HG03439 (cell line): ENCODE measurements around the gene GRK5.
"Not testable (repeated sequence)": the region's sequence is repeated elsewhere in the genome, so short reads cannot be mapped to it uniquely, and the experiment has no call there.

Experiments
- ATAC-seq: cut with Tn5 transposase; IDR thresholded peaks from one replicate; pipeline ENCODE4 v1.9.1; 2021; ENCODE audit warnings: mild to moderate bottlenecking, moderate library complexity; ENCODE audit not compliant: unreplicated experiment

Gene GRK5

DNA sequence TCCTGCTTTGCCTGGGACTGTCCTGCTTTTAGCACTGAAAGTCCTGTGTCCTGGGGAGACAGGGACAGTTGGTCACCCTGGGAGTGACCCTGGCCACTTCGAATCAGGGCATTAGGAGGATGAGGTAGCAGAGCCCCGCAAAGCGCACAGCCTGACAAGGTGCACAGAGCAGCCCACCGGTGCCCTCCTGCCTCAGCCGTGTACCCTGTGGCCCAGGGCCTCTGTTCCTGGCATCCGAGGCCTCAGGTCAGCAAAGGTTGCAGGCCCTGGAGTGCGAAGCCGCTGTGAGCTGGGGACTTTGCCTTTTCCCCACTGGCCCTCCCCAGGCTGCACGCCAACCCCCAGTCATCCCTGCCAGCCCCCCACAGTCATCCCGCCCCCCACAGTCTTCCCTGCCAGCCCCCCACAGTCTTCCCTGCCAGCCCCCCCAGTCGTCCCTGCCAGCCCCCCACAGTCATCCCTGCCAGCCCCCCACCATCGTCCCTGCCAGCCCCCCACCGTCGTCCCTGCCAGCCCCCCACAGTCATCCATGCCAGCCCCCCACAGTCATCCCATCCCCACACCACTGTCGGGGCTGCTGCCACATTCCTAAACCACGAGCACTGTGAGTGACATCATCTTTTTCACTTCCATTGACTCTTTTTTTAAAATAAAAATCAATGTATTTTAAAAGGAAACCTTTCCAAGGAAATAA is 243.4 kb downstream of the GRK5 start:
- no peak for ATAC-seq

DNA sequence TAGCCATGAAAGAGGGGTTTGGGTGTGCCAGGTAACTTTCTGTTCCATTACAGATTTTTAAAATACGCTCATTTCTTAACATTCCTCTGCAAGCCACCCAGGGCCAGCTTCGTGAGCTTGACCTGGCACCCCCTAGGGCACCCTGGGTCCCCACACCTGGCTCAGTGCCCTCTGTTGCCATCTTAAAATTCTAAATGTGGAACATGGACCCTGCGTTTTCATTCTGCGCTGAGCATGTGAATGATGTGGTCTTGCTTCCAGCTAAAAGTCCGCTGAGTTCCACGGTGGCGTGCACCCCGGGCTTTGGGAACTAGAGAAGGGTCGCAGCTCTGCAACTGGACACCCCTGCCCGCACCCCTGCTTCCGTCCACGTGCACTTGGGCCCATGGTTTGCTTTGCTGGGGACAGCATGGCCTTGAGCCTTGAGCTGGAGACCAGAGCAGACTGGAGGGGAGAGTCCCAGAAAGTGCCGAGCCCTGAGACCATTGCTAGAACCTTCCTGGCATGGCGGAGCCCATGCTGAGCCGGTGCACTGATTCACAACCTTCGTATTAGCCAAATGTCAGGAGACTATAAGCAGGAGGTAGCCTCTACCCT is 244.0 kb downstream of the GRK5 start:
- ATAC-seq: no peak

DNA sequence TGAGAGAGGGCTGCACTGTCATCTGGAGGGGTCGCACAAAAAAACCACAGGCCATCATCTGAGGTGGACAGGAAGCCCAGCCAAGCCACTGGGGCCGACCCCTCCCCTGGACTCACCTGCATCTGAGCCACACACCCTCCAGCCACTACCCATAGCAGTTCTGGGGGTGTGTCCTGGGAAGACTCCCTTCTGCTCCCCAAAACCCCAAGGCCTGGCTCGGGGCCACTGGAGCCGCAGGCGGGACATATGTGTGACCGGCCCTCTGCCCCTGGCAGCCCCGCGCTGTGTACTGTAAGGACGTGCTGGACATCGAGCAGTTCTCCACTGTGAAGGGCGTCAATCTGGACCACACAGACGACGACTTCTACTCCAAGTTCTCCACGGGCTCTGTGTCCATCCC is 245.0 kb downstream of the GRK5 start:
- ATAC-seq: no peak

DNA sequence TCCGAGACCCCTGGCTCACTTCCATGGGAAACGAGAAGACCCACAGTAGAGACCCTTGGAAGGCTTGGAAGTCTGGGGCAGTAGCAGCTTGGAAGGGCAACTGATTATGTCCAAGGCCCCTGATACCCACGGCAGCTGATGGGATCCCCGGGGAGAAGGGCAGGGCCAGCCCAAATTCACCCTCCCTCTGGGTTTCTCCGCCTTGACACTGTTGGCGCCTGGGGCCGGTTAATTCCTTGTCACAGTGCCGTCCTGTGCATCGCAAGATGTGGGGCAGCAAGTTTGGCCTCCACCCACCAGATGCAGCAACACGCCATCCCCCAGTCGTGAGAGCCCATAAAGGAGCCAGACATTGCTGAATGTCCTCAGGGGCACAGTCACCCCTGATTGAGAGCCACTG is 245.9 kb downstream of the GRK5 start:
- no peak for ATAC-seq

DNA sequence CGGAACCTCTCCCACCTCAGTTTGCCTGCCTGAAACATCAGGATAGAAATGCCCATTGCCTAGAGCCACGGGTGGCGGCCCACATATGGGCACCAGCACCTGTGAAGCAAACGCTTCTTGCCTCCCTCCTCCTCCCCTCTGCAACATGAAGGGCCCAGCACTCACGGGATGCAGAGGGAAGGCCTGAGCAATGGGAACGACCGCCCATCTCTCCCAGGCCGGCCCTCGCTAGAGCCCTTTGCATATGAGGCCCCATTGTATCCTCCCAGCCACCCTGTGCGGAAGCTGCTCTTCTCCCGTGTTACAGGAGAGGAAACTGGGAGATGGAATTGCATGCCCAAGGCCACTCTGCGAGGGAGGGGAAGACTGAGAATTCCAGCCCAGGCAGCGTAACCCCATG is 246.9 kb downstream of the GRK5 start:
- ATAC-seq: no peak

DNA sequence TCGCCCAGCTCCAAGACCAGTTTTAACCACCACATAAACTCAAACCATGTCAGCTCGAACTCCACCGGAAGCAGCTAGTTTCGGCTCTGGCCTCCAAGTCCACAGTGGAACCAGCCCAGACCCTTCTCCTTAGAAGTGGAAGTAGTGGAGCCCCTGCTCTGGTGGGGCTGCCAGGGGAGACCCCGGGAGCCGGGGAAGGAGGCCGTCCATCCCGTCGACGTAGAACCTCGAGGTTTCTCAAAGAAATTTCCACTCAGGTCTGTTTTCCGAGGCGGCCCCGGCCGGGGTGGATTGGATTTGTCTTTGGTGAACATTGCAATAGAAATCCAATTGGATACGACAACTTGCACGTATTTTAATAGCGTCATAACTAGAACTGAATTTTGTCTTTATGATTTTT is 247.6 kb downstream of the GRK5 start:
- no peak for ATAC-seq

DNA sequence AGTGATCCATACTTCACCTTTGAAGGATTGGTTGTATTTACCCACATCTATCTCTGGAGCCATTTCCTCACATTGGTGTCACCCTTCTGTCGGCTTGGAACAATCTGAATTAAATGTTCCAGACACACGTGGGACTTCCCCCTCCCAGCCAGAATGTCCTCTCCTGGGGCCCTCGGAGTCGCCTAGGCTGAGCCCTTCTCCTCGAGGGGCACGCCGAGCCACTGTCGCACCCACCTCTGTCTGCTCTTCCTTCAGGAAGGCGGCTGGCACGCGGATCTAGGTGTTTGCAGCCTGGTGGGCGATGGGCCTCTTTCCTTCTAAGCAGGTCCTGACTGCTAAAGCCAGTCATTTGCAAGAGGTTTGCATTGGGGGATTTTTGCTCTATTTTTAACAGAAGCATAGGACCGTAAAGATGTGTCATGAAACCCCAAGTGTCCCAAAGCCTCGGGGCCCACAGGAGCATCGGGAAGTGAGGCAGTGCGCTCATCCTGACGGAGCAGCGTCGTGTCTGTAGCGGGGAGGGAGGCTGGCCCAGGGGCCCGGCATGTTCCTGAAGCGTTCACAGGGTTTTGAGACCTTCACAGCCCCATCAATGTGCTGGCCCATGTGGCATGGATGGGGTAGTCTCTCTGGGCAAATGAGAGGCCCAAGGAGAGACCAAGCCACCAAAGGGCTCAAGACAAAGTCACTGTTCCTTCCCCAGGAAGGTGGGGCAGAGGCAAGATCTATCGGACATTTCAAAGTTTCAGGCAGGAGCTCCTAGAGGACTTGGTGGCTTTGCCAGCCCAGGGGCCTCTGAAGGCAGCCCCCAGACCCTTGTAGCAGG is 248.5 kb downstream of the GRK5 start:
- no peak for ATAC-seq

DNA sequence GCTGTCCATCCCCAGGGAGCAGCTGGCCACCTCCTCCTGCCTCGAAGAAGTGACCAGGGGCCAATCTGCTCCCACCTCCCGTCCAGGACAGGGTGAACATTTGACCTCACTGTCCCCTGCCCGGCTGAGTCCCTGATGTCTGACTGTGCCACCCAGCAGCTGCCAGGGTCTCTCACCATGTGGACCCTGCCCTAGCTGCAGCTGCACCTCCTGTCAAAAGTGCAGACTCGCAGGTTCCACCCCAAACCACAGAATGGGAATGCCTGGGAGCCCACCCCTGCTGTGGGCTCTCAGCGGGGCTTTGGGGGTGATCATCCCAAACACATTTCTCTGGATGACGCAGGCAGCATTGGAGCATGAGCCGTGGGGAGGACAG is 249.1 kb downstream of the GRK5 start:
- no peak for ATAC-seq

DNA sequence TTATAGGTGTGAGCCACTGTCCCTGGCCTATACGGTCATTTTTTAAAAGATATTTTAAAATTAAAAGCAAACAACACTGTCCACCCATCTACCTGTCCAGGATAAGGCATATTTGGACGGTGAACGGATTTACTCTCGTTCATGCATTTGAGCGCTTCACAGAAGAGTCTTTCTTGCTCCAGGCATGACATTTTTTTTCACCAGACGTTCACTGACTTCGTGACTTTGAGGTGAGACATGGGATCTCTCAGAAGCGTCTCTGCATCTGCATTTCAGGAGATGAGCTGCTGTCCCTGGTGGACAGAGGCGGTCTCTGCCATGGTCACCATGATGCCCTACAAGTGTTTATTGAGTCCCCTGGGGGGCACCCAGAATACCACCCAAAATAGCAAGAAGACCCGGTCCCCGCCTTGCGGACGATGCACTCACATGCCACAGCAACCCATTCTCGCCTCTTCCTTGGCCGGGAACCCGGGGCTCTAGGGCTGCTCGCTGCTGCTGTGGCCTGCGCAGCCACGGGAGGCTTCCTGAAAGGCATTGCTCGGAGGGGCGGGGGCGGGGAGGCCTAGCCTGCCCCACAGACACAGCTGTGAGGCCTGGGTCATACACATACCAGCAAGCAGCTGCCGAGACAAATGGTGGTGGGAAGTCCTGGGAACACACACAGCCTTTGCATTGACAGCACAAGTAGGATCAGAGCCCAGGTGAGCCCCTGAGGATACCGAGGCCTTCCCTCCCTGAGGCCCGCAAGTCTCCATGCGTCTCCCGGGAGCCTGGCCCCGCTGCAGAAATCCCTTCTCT is 250.8 kb downstream of the GRK5 start:
- ATAC-seq: no peak

DNA sequence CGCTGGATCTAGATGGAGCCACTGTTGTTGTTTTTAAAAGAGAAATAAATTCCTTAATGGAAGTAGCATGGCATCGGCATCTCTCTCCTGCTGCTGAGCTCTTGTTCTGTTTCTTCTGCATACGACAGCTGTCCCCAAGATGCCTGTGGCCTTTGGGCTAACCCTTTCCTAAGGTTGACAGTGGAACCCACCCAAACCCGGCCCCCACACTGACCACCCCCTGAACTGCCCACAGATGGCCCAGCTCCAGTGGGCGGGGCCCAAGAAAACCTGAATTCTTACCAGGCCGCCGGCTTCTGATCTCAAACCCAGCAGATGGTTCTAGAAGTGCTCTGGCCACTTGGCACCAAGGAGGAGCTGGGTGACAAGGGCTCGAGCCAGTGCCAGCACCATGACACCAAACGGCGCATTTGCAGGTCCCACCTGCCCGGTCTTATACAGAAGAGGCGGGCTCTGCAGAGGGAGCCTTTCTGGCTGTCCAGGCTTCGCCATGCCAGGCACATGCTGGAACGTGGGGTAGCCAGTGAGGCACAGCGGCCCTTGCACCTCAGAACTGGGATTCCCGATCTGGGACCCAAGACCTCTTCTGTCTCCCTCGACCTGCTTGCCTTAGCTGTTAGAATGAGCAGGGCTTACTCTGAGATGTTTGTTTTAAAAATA is 252.4 kb downstream of the GRK5 start:
- no peak for ATAC-seq

DNA sequence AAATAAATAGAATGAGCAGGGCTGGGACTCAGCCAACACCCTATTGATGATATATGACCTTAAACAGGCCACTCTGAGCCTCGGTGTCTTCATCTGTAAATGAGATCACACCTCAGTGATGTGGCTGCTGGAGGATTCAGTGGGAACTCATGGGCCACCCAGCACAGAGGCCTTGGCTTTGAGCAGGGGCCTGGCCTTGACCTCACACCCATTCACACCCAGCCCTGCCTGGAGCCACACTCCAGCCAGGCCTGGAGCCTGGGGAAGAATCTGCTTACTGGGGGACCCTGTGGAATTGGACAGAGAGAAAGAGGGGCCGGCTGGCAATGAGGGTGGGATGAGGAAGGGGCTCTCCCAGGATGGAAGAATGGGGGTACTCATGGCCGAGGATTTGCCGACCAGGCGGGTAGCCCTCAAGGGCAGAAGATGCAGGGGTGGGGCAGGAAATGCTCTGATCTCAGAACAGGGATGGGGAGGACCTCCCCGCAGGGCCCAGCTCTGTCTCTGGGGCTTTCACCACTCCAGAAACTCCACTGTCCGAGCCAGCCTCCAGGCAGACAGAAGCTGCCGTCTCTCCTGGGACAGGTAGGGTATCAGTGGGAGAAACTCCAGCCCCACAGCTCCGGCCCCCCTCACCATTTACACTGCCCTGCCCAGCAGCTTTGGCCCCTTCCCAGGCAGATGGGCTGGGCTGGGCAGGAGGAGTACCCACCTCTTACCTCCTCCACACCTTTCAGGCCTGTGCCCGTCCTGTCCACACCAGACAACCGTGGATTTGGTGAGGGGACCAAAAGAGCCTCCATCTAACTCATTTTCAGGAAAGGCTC is 253.2 kb downstream of the GRK5 start:
- ATAC-seq: no peak

DNA sequence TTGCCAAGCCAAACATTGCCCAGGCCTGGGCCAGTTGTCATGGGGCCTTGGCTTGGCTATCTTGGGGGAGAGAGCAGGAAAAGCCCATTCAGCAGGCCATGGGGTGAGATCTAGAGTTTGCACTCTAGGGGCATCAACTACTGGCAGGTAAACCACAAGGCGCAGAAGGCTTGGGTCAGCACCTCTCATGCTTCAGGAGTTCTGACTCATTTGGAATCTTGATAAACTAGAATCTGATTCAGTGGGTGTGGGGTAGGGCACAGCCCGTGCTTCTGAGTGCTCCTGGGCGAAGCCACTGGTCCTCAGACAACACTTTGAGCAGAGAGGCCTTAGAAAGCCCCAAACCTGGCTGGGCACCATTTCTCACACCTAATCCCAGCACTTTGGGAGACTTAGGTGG is 254.0 kb downstream of the GRK5 start:
- ATAC-seq: peak; percentile 50

DNA sequence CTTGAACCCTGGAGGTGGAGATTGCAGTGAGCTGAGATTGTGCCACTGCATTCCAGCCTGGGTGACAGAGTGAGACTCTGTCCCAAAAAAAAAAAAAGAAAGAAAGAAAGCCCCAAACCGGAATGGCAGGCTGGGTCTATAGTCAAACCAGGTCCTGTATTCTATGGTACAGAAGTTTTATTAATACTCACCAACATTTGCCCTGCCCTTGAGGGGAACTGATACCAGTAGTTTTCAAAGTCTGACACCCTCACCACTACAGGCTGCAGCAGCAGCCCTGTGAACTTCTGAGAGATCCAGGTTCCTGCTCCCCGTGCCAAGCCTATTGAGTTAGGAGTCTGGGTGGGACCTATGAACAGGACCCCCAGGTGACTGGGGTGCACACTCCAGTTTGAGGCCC is 254.6 kb downstream of the GRK5 start:
- ATAC-seq: peak; percentile 49

DNA sequence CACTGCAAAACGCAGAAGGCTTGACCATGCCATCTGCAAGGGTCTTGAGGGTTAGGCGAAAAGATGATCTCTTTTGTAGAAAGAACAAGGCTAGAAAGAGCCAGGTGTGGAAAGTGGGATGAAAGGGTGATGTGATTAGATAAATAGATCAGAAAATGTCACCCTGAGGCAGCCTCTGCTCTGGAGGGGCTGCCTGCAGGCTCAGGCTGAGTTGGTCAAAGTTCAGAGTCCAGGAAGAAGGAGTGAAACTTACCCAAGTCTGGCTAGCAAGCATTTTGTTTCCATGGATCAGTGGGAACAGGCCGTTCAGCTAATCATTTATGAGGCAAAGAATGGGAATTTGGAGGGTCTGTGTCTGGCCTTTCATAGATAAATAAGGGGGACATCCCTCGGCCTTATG is 255.4 kb downstream of the GRK5 start:
- no peak for ATAC-seq

DNA sequence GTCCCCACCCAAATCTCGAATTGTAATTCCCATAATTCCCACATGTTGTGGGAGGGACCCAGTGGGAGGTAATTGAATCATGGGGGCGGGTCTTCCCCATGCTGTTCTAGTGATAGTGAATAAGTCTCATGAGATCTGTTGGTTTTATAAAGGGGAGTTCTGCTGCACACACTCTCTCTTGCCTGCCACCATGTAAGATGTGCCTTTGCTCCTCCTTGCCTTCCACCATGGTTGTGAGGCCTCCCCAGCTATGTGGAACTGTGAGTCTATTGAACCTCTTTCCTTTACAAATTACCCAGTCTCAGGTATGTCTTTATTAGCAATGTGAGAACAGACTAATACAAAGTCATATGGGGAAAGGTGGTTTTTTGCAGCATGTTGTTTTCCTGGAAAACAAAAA is 255.8 kb downstream of the GRK5 start:
- not testable (repeated sequence) for ATAC-seq

DNA sequence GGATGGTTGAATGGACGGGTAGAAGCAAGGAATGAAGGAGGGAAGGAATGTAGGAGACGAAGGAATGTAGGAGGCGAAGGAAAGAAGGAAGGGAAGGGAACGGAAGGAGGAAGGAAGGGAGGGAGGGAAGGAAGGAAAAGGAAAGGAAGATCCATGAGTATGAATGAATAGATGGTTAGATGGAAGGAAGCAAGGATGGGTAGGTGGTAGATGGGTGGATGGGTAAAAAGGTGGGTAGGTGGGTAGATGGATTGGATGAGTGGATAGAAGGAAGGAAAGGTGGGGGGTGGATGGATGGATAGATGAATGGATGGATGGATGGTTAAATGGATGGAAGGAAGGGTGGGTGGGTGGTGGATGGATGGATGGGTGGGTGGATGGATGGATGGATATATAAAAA is 257.7 kb downstream of the GRK5 start:
- ATAC-seq: no peak

DNA sequence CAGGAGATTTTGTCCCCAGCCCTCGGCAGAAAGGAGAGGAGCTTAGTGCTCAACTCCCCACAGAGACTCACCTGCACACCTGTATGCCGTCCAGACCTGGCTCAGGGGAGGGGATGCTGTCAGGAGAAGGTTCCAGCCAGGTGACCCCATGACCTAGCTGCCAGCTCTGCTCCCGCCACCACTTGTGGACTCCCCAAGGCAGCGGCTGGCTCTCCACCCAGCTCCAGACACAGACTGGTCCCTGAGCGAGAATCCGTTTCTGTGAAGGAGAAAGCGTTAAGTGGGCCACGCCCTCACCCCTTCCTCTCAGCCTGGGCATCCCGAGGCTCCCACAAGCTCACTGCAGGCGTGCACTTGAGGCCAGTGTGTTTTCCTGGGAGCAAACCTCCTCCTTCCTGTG is 258.7 kb downstream of the GRK5 start:
- ATAC-seq: no peak

DNA sequence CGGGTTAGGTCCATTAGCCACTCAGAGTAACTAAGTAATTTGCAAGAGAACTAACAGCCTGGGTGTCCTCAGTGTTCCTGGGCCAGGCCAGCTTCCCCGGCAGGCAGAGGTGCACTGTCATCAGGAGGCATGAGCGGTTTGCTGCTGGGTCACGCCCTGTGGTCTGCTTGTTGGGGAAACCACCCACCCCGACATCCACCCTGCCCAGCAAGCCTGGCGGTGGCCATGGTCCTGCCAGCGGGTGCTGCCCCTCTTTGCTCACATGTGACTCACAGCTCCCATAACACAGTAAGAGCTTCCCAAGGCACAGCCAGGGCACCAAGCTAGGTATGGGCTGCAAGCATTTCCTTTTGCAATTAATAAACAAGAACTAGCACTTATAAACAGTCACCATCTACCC is 259.3 kb downstream of the GRK5 start:
- peak; percentile 67 for ATAC-seq

DNA sequence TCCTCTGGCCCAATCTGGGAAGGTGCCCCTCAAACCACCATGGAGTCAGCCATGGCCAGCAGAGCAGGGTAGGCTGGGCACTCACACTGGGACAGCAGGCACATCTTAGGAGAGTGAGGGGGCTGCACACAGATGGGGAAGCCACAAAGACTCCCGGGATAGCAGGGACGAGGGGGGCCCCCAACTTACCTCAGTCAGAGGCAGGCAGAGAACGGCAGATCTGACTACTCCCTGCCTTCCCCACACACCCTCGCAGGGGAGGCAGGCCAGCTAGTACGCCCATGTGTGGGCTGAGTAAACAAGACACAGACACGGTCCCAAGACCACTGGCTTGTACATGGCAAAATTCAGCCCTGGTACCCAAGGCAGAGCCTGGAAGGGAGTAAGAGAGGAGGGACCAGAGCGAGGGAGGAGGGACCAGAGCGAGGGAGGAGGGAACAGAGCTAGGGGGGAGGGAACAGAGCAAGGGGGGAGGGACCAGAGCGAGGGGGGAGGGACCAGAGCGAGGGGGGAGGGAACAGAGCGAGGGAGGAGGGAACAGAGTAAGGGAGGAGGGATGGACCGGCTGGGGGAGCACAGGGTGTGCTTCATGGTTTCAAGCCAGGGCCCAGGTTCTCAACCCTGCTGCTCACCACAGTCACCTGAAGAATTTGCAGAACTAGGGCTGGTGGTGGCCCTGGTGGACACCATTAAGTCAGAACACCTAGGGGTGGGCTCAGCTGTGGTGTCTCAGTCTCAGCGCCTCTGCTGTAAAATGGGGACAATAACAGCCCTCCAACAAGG is 261.4 kb downstream of the GRK5 start:
- no peak for ATAC-seq
